GM21723 (cell line): ENCODE results near the gene NUDT8.
"Not testable (repeated sequence)": the region's sequence is repeated elsewhere in the genome, so short reads cannot be mapped to it uniquely, and the experiment has no call there.

Experiments
- ATAC-seq: cut with Tn5 transposase; IDR thresholded peaks from one replicate; pipeline ENCODE4 v1.9.1; 2021; ENCODE audit warnings: mild to moderate bottlenecking, moderate library complexity; ENCODE audit not compliant: unreplicated experiment

The NUDT8 gene

DNA sequence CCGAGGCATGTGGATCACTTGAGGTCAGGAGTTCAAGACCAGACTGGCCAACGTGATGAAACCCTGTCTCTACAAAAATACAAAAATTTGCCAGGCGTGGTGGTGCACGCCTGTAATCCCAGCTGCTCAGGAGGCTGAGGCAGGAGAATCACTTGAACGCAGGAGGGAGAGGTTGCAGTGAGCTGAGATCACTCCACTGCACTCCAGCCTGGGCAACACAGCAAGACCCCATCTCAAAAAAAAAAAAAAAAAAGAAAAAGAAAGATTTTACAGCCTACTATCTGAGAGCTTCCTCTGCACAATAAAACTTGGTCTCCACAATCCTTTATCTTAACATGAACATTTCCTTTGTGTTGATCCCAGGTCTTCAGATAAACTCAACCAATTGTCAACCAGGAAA, 31.0 kb upstream of the NUDT8 start:
- not testable (repeated sequence) for ATAC-seq

DNA sequence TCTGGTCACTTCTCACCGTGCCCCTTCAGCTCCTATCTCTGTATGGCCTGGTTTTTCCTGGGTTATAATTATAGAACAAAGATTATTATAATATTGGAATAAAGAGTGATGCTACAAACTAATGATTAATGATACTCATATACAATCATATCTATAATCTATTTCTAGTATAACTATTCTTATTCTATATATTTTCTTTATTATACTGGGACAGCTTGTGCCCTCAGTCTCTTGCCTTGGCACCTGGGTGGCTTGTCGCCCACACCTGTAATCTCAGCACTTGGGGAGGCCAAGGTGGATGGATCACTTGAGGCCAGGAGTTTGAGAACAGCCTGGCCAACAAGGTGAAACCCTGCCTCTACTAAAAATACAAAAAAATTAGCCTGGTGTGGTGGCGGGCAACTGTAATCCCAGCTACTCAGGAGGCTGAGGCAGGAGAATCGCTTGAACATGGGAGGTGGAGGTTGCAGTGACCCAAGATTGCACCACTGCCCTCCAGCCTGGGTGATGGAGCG, 30.0 kb upstream of the NUDT8 start:
- not testable (repeated sequence) for ATAC-seq

DNA sequence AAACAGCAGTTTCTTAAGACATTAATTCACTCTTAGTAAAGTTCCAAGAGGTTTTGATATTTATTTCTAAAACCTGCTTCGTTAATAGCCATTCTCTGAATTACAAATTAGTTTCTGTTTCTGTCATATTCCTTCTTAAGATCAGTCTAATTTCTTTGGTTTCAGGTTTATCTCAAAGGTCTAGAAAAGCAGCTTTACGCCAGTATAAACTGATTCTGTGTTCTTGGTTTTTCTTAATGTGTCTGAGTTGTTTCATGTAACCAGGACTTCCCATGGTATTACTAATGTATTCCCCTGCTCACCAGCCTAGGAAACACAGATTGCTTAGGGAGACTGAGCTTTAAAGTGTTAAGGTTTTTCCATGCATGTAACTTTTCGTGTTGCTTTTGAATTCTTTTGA, 27.6 kb upstream of the NUDT8 start:
- no peak for ATAC-seq

DNA sequence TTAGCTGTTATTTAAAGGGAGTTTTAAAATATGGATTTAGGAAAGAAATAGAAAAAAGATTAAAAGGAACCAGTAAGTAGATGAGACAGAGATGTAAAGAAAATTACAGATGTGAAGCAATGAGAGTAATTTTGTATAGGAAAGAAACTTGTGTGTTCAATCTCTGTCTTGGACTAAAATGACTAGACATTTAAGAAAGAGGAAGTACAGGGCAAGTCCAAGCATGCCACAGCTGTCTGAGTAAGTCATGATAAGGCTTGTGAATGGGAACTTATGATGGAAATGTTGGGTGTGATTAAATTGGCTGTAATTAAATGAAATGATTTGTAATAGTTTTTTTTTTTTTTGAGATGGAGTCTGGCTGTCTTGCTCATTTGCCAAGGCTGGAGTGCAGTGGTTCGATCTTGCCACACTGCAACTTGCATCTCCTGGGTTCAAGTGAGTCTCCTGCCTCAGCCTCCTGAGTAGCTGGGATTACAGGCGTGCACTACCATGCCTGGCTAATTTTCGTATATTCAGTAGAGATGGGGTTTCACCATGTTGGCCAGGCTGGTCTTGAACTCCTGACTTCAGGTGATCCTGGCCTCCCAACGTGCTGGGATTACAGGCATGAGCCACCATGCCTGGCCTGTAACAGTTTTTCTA, 26.7 kb upstream of the NUDT8 start:
- no peak for ATAC-seq

DNA sequence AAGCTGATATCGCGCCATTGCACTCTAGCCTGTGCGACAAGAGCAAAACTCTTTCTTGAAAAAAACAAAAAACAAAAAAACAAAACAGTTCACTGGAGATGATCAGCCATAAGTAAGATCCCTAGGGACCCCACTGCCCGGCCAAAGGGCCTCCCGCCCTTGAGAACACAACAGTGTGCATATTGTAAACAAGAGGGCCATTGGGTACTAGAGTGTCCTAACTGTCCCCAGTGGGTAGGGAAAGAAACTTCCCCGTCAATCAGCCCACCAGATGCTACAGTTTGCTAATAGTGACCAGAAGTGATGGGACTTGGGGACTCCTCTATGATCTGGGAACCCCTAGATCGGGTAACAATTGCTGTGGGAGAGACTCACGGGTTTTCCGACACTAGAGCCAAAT, 24.5 kb upstream of the NUDT8 start:
- ATAC-seq: no peak

DNA sequence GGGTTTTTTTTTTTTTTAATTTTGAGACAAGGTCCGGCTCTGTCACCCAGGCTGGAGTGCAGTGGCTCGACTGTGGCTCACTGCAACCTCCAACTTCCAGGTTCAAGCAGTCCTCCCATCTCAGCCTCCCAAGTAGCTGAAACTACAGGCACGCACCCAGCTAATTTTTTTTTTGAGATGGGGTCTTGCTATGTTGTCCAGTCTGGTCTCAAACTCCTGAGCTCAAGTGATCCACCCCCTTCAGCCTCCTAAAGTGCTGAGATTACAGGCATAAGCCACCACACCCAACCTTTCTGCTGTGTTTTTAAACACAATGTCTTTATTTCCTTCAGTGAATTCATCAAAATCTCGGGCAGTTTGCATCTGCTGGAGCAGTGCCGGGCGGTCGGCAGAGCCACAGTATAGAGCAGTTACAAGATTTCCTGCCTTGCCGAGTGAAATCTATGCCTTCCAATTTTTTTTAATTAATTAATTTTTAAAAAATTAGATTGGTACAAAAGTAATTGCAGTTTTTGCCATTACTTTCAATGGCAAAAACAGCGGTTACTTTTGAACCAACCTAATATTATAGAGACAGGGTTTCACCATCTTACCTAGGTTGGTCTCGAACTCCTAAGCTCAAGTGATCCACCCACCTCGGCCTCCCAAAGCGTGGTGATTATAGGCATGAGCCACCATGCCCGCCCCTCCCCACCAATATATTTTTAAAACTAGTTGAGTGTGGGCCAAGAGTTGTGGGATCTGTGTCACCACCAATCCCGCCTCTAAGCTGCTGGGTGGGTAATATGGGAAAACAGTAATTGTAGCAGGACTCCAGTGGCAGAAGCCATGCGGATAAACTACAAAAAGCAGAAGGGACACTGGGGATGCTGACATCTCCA, 23.5 kb upstream of the NUDT8 start:
- ATAC-seq: no peak

DNA sequence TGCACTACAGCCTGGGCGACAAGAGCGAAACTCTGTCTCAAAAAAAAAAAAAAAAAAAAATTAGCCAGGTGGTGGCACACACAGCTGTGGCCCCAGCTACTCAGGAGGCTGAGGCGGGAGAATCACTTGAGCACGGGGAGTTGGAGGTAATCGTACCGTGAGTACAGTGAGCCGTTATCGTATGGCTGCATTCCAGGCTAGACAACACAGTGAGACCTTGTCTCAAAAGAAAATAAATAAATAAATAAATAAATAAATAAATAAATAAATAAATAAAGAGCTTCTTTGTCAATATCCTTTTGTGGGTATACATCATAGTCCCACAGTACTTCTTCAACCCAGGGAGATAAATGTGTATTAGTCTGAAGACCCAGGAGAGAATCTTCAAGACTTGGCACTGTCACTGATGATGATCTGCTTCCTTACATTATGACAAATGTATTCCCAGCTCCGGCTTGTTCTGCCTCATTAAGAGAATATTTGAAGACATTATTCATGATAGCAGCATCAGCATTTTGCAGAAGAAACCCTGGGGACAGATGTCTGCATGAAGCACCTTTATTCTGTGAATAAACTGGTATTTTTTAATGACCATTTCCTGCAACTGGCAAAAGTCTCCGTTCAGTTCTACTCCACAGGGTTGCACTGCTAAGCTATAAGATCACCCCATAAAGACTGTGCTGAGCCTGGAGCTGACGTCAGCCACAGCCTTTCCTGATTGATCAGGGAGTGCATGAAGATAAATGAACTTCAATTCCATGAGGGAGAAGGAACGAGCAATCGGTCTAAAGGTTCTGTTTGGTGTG, 22.4 kb upstream of the NUDT8 start:
- no peak for ATAC-seq

DNA sequence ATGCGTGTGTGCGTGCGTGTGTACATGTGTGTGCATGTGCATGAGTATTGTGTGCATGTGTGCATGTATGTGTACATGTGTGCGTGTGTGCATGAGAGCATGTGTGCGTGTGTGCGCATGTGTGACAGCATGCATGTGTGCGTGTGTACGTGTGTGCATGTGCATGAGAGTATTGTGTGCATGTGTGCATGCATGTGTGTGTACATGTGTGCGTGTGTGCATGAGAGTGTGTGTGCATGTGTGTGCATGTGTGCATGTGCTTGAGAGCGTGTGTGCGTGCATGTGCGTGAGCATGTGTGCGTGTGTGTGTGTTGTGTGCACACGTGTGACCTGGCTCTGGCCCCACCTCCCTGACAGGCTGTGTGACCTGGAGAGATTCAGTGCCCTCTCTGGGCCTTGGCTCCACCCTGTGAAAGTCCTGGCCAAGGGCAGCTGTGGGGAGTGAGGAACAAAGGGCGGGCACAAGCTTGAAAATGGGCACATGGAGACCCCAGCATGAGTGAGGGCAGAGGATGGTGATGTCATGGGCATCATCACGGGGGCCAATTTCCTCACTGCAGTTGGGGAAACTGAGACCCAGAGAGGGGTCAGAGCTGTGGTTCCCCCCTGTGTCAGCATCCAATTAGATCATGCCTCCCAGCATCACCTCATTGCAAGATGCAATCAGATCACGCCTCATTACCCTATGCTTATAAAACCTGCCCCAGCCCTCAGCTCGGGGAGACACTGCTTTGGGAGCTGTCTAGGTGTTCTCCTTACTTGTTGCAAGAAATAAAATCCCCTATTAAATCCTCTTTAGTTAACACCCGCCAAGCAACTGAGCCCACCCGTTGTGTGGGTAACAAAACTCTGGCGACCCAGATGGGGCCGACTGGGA, 20.1 kb upstream of the NUDT8 start:
- ATAC-seq: no peak

DNA sequence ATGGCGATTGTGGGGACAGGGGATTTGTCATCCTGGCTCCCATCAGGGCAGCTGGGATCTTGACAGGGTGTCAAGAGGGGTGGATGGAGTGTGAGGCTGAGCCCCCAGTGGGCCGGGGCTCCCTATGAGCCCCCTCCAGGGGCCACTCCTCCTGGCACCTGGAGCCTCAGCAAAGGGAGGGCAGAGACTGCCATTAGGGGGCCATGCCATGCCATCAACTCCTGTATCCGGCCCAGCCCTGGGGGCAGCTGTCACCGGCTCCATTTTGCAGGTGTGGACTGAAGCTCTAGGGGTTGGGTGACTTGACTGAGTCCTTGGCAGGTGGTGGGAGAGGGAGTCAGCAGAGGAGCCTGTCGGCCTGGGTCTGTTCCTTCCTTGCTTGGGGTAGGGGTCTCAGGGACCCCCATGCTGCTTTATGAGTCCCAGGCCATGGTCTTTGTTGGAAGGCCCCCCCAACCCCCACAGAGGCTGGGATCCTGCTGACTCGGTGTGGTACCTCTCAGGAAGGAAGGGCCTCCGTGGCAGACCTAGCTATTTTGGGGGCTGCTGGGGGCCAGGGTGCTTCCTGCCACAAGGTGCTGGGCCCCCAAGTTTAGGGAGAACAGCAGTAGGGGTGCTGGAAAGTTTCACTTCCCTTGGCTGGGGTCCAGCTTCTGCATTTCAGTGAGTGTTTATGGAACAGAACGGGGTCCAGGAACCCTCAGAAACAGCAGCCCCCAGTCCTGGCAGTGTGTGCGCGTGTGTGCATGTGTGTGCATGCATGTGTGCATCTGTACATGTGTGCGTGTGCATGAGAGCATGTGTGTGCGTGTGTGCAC, 19.3 kb upstream of the NUDT8 start:
- ATAC-seq: no peak

DNA sequence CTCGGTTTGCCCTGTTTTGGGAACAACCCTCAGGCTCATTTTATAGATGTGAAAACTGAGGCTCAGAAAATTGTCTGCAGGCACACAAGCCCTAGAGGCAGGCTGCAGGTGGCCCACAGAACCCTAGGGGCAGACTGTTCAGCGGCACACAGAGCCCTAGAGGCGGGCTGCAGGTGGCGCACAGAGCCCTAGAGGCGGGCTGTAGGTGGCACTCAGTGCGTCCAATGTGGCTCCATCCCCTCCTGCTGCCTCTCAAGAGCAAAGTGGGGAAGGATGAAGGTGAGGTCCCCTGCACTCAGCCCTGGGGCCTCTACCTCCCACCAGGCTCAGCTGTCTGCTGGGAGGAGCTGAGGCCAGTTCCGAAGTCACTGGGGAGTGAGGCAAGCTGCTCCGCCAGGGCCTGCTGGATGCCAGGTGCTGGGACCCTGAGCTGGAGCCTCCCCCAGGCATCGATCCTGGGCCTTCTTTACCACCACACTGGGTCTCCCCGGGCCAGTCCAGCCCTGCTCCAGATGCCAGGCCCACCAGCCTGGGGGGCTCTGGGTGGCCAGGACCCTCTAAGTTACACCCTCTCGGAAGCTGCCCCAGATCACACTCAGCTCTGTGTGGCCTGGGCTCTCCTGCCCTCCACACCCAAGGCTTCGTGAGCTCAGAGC, 18.5 kb upstream of the NUDT8 start:
- no peak for ATAC-seq

DNA sequence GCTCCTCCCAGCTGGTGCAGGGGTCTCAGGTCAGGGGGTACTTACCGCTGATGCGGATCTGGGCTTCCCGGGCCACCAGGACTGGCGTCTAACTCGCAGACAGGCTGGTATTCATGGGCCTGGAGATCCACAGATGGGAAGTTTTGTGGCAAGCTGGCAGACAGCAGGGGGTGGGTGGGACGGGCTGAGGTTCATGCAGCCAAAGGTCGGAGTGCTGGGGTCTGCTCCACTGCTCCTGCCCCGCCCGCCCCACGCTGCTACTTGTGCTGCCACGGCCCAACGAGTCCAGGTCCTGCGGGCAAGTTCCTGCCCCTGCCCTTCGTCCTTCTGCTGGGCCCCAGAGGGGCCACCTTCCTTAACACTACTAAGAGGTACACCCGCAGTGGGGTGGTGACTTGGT, 17.7 kb upstream of the NUDT8 start:
- ATAC-seq: no peak

DNA sequence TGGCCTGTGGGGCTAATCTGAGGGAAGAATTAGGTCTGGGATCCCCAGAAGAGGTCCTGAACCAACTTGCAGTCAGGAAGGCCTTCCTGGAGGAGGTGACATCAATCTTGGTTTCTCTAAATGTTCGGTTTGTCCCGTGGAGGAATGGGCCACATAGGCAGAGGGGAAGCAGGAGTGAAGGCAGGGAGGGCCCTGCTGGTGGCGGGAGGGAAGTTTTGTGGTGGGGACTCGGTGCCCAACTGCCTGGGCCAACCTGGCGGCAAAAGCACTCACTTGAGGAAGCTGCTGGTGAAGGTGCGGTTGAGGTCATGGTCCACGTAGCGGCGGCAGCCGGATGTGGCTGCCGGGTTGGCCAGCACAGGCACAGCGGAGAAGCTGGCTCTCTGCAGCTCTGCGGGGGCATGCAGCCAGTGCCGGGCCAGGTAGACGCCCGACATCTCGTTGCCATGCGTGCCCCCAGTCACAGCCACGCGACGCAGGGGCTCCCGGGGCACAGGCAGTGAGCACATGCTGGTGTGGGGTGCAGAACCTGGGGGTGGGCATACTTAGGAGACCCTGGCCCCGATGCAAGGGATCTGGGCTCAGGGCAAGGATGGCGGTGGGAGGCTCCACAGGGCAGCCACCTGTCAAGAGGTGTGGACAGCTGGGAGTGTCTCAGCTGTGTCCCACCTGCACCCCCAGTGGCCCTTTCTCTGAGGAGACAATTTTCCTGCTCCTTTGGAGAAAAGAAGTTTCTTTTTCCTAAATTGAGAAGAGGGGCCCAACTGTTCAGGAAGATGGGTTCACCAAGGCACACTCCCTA, 17.0 kb upstream of the NUDT8 start:
- no peak for ATAC-seq

DNA sequence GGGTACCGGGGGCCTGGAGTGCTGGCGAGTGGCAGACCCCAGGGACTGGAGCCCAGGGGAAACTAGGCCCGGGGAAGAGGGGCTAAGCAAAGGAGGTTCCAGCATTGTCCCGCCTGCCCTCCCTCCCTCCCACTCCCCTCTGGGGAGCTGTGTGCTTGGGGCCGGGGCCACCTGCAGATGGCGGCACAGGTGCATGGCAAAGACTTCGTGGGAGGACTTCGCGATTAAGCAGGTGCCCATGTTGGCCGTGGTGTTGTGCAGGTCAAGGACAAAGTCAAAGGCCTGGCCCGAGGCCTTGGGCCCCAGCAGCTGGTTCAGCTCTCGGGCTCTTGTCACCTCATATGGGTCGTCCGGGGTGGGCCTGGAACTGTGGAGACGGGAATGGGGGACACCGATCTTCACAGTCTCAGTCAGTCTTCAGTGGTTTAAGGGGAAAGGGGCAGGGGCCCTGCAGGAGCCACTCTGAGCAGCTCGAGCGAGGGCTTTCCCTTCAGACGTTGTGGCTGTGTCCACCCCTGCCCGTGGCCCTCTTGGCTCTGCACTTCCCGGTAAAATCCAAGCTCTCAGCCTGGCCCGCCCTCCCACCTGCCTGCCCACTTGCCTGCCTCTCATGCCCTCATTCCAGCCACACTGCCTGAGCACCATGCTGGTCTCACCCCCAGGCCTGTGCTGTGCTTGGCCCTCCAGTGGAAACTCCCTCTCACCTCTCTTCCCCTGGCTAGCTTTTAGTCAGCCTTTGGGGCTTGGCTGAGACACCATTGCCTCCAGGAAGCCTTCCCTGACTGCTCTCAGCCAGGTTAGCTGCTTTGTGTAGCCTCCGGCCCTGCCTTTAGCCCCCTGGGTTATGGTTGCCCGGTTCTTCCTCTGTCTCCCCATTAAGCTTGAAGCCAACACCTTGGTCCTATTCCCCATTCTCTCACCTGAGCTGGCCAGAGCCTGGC, 16.1 kb upstream of the NUDT8 start:
- no peak for ATAC-seq

DNA sequence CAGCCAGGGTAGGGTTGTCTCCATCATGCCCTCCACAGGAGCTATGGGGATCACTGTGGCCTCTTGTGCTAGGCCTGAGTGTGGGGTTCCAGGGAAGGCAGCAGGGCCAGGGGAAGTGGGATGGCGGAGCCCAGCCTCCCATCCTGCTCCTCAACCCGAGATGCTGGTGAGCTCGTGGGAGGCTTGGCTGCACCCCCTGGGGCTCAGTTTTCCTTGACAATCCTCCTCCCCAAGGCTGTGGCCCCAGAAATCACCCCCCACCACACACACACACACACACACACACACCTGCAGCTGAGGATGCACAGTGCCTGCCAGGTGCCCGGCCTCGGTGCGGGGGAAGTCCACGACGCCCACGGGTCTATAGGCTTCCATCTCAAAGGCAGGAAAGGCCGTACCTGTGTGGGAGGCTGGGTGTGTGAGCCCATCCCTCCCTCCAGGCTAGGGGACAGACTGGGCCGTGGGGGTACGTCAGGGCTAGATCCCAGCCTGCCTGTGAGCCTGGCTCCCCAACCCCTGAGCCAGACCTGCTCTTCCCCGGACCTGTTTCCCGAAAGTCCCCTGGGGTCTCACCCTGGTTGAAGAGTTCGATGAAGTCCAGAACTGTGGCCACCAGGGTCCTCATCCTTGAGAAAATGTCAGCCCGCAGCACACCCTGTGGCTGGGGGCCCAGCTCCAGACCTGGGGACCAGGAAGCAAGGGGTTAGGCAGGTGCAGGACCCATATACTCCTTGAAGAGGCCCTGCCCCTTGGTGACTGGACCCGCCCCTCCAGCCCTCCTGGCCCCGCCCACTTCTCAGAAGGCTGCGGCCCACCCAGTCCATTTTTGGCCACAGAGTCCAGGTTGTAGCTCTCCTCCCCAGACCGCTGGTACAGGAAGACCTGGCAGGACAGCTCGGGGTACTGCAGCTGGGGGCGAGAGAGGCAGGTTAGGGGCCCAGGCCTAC, 15.0 kb upstream of the NUDT8 start:
- ATAC-seq: no peak

DNA sequence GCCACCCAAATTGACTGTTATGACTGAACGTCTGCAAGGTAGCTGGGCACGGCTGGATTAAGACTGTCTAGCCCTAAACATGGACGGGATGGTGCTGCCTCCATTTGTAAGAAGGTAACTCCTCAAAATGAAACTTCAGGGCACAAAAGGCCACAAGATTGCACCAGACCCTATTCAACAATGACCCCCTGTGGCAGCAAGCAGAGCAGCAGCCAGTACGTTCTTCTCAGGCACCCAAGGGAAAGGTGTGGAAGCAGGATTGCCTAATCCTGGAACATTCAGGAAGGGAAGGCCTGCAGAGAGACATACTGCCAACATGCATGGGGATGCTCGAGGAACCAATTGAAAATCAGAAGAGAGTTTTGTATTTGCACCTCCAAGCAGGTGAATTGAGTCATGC, 14.3 kb upstream of the NUDT8 start:
- ATAC-seq: no peak
